IPS DF 4.7 (cell line): Measurements from ENCODE around the gene ITGA11.
A peak's percentile ranks its signal among the peaks of the same experiment; 100 is the strongest.

Source experiments
- DNase-seq: peaks from one replicate; pipeline ENCODE4 v3.0.0-alpha.2; 2013; ENCODE audit warnings: low spot score; ENCODE audit errors: extremely low read depth

The ITGA11 gene

DNA sequence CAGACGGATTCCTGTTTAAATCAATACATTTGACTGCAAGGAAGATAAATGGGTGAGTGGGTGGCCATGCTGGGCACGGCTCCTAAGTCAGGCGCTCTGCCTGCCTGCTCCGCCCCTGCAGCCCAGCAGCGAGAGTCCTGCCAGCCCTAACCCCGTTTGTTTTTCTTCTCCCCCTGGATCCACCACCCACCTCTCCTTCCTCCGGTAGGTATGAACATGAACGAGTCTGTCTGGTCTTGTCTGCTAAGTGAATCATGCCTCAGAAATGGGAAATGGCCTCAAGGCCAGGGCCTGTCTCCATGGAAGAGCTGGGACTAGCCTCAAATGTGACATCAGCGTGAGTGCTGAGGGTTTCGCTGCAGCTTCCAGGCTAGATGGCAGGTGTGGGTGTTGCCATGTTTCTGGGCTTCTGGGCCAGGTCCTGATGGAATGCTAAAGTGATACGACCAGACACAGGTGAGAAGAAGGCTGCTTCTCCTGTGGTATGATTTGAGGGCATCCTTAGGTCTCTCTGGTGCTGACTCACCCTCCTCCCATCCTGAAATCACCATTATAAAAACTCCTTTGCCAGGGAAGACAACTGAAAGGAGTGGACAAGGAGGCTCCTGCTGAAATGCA lies 160.0 kb downstream of the ITGA11 start:
- no peak for DNase-seq

DNA sequence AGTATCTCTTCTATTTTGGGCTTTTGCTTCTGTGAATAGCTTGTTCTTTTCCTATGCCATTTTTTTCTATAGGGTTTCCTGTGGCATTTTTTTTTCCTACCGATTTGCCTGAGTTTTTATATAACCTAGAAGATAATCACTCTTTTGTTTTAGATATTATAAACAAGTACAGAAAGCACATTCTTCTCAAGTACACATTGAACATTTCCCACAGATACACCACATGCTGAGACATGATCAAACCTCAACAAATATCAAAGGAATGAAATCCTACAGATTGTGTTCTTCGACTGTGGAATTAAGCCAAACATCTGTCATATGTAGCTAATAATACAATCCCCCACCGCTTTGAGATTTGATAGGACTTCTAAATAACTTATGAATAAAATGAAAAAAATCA lies 163.6 kb downstream of the ITGA11 start:
- no peak for DNase-seq

DNA sequence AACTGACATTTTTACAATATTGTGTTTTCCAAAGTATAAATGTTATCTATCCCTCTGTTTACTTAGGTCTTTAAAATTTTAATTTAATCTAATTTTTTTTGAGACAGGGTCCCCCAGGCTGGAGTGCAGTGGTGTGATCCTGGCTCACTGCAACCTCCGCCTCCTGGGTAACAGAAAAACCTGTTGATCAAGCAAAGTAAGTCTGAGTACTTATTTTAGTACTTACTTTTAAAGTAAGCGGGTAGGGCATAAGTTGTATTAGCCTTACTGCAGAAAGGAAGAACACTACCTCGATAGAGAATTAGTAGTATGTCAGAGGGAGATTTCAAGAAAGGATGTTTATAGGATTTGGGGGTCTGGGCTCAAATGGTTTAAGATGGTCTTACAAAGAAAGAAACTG lies 166.3 kb downstream of the ITGA11 start:
- no peak for DNase-seq

DNA sequence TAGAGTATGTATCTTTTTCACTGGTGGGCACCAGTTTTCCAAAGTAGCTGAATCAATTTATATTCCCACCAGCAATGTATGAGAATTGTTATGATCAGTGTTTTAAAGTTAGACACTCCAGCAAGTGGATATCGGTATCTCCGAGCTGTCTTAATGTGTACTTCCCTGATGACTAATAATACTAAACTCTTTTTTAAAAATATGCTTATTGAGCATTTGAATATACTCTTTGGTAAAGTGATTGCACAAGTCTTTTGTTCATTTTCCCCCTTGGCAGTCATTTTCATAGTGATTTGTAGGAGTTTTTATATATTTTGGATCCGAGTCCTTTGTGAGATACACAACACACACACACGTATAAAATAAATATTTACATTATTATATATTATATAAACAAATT lies 166.9 kb downstream of the ITGA11 start:
- DNase-seq, result no peak

DNA sequence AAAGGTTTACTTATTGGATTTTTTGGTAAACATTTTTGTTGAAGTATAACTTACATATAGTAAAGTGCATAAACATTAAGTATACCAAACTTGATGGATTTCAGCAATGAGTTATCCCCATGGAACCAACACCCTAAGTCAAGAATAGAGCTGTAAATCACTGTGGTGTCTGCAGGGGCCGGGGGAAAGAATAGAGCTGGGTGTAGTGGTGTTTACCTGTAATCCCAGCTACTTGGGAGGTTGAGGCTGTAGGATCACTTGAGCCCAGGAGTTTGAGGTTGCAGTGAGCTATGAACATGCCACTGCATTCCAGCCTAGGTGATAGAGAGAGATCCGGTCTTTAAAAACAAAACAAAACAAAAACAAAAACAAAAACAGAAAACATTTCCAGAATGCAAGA lies 167.7 kb downstream of the ITGA11 start:
- DNase-seq, result no peak

DNA sequence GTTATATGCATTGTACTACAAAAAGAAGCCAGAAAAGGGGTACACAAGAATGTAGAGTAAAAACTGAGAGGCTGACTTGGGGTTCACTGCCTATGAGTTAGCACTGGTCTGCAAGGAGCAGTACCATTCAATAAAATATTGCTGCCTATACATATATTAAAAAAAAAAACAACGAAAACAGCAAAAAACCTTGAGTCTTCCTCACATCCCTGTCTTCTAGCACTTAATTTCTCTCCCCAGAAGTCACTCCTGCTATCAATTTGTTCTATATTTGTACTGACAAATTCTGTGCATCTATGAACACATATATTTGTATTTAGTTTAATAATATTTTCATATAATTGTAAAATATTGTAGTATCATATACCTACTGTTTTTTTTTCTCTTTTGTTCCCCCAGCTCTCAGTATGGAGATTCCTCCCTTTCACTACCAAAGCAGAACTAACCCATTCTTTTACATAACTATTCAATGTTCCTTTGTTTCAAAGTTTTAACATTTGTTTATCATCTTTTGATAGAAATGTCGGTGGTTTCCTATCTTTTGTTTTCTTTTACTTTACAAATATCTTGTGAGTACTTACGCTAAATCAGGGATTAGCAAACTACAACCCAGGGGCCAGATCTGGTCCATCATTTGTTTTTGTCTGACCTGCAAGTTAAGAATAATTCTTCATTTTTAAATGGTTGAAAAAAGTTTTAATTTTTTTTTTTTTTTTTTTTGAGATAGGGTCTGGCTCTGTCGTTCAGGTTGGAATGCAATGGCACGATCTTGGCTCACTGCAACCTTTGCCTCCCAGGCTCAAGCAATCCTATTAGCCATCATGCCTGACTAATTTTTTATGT lies 169.2 kb downstream of the ITGA11 start:
- no peak for DNase-seq

DNA sequence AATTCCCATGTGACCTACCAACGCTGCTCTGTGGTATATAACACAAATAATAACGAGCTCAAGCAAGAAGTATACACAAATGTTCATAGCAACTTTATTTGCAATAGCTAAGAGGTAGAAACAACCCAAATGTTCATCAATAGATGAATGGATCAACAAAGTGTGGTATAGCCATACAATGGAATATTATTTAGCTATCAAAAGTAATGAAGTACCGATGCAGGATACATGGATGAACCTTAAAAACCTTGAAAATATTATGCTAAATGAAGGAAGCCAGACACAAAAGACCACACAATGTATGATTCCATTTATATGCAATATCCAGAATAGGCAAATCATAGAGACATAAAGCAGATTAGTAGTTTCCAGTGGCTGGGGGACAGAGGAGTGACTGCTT lies 170.0 kb downstream of the ITGA11 start:
- DNase-seq, result no peak

DNA sequence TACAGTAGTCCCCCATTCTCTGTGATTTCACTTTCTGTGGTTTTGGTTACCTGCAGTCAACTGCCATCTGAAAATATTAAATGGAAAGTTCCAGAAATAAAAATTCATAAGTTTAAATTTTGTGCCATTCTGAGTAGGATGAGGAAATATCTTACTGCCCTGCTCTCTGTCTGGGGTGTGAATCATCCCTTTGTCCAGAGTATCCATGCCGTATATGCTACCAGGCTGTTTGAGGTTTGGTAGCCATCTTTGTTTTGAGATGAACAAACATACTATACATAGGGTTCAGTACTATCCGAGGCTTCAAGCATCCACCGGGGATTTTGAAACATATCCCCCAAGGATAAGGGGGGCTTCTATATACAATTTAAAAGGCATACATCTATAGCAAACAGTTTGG lies 170.7 kb downstream of the ITGA11 start:
- DNase-seq, result no peak

DNA sequence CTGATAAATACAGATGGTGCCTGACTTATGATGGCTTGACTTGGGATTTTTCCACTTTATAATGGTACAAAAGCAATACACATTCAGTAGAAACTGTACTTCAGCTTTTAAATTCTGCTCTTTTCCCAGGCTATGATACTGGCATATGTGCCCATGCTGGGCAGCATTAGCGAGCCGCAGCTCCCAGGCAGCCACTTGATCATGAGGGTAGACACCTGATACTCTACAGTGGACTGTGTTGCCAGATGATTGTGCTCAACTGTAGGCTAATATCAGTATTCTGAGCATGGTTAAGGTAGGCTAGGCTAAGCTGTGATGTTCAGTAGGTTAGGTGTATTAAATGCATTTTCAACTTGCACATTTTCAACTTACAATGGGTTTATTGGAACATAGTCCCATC lies 172.1 kb downstream of the ITGA11 start:
- no peak for DNase-seq

DNA sequence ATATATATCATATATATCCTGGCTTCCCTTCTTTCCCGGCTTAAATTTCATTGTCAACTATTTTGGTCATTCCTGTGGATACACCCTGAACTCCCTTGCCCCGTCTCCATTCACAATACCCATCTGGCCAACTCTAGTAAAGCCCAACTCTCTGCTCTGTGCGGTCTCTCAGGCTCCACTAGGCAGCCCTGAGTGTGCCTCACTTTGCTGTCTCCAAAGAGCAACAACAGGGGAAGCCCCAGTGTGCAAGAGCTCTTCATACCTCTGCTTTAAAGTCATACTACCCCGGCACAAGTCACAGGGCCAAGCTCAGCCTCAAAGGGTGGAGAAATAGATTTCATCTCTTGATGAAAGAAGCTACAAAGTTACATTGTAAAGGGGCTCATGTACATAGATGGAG lies 173.3 kb downstream of the ITGA11 start:
- no peak for DNase-seq

DNA sequence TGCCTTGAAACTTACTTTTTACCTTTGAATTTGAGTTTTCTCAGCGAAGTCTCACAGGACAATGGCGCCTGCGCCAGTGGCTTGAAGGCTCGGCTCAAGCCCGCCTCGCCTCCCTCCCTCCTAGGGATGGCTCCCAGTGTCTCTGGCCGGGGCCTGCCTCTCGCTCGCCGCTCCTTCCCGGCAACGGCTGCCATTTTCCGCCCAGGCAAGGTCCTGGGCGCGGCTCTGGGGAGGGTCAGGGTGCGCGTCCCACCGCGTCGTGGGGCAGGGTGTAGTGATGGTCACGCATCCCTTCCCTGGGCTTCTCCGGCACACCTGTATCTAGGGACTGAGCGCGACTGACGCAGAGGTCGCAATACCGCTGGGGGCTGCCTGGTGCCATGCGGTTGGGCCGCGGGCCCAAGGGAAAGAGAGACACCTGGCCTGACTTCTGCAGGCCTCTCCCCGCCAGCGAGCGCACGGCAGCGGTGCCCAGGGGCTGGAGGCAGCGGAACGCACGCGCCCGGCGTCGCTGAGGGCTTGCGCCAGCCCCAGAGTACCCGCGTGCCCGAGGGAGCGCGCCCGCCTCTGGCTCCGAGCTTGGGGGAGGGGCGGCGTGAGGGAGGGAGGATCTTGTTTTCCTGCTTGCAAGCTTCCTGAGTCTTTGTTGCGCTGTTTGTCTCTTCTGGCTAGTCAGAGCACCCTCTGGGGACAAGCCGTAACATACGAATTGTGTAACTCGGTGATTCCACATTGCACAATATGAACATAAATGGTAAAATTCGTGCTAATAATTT lies 175.1 kb downstream of the ITGA11 start:
- DNase-seq, result peak; percentile 79

DNA sequence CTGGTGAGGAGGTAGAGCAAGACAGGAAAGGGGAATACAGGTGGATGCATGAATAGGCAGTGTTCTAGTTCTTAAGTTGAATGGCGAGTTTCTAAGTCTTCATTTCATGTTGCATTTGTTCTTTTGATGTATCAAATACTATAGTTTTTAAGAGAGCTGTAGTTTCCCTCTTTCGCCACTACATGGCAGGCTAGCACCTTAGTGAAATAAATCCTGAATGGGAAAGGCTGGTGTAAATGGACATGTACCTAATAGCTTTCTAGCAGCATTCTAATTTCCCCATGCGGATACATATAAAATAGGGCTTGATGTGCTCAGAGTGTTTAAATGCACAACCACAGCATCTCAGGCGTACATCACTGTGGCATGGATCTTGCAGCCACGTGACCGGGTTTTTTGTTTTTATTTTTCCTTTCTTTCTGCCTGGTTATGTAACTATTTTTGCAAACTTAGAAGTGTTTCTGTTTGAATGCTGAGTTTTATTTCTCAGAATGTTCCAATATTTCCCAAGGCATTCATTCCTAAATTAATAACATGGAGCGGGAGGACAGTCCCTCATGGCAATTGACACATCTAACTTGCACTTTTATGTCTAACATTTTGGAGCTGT lies 178.9 kb downstream of the ITGA11 start:
- DNase-seq, result no peak

DNA sequence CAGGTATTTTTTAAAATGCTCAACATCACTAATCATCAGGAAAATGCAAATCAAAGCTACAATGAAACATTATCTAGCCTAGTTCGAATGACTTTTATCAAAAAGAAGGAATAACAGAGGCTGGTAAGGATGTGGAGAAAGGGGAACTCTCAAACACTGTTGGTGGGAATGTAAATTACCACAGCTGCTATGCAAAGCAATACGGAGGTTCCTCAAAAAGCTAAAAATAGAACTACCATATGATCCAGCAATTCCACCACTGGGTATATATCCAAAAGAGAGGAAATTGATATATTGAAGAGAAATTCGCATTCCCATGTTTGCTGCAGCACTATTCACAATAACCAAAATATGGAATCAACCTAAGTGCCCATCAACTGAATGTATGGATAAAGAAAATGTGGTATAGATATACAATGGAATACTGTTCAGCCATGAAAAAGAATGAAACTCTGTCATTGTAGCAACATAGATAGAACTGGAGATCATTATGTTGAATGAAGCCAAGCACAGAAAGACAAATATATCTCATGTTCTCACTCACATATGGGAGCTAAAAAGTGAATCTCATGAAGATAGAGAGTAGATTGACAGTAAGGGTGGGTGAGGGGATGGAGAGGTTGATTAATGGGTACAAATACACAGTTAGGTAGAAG lies 182.8 kb downstream of the ITGA11 start:
- no peak for DNase-seq
